ENCODE measurements around the gene CCDC137. TPM values are rescaled to one million over a fixed set of nuclear protein-coding genes. Genes with fewer than 3 reads are reported as not detected.

Gene CCDC137
- total RNA-seq, result 9.5 and 10.8 TPM in 2 replicates

GRCh38 chr17:81666342-81667191 is at the start of gene CCDC137, which contains the start of gene OXLD1:
Gene CCDC137, plus strand, starts transcription at chr17:81666737. Its CDS starts 30 bp downstream, at chr17:81666767.
Gene OXLD1, minus strand, starts transcription at chr17:81666605. Its CDS starts 28 bp downstream, at chr17:81666577.

GRCh38 chr17:81636505-81637288 is 29.8 kb upstream of the CCDC137 start, which contains the start of the genes NPLOC4 and TSPAN10:
Gene NPLOC4, minus strand, starts transcription at chr17:81637112. Its CDS starts 182 bp downstream, at chr17:81636930.
Gene TSPAN10, plus strand, starts transcription at chr17:81637196. Its CDS starts 5,217 bp downstream, at chr17:81642413.

GRCh38 chr17:81656118-81656743 is 10.3 kb upstream of the CCDC137 start, which contains the start of gene PDE6G:
Gene PDE6G, minus strand, starts transcription at chr17:81656542. Its CDS starts 3,237 bp downstream, at chr17:81653305.

GRCh38 chr17:81683584-81684441 is 17.3 kb downstream of the CCDC137 start, which contains the start of the genes ARL16 and HGS:
Gene ARL16, minus strand, starts transcription at chr17:81683797. Its CDS starts 44 bp downstream, at chr17:81683753.
Gene HGS, plus strand, starts transcription at chr17:81684011. Its CDS starts 56 bp downstream, at chr17:81684067.

GRCh38 chr17:81702934-81703746 is 36.6 kb downstream of the CCDC137 start, which contains the start of gene MRPL12:
Gene MRPL12, plus strand, starts transcription at chr17:81703367. Its CDS starts 135 bp downstream, at chr17:81703502.

GRCh38 chr17:81711814-81712467 is 45.4 kb downstream of the CCDC137 start, which contains the start of gene SLC25A10:
Gene SLC25A10, plus strand, starts transcription at chr17:81712284. Its CDS starts 143 bp downstream, at chr17:81712427.

Other genes starting within 250 kb of the CCDC137 start
- 7,050 and 9,517 TPM in 2 replicates for gene ACTG1, start 153.9 kb upstream of the CCDC137 start, total RNA-seq
- gene FSCN2, start 138.4 kb upstream of the CCDC137 start, total RNA-seq, result 0.27 and 0.75 TPM in 2 replicates
- 14.8 and 23.5 TPM in 2 replicates for gene FAAP100, start 114.4 kb upstream of the CCDC137 start, total RNA-seq
- 72.2 and 79.0 TPM in 2 replicates for gene NPLOC4, start 29.6 kb upstream of the CCDC137 start, total RNA-seq
- 0.18 and 0.19 TPM in 2 replicates for gene TSPAN10, start 29.5 kb upstream of the CCDC137 start, total RNA-seq
- gene PDE6G, start 10.2 kb upstream of the CCDC137 start, total RNA-seq, result 0.38 and 0.45 TPM in 2 replicates
- gene OXLD1, start 132 bp upstream of the CCDC137 start, total RNA-seq, result 26.6 and 32.4 TPM in 2 replicates
- gene ARL16, start 17.1 kb downstream of the CCDC137 start, total RNA-seq, result 27.6 and 40.7 TPM in 2 replicates
- gene HGS, start 17.3 kb downstream of the CCDC137 start, total RNA-seq, result 80.8 and 93.5 TPM in 2 replicates
- 8.5 and 14.1 TPM in 2 replicates for gene MRPL12, start 36.6 kb downstream of the CCDC137 start, total RNA-seq
- gene SLC25A10, start 45.5 kb downstream of the CCDC137 start, total RNA-seq, result 10.6 and 22.9 TPM in 2 replicates
- gene GCGR, start 137.4 kb downstream of the CCDC137 start, total RNA-seq, result not detected in 2 replicates
- gene MCRIP1, start 166.6 kb downstream of the CCDC137 start, total RNA-seq, result 114 and 175 TPM in 2 replicates
- gene PPP1R27, start 168.3 kb downstream of the CCDC137 start, total RNA-seq, result not detected in 2 replicates
- gene P4HB, start 193.8 kb downstream of the CCDC137 start, total RNA-seq, result 710 and 947 TPM in 2 replicates
- 103 and 167 TPM in 2 replicates for gene ARHGDIA, start 204.6 kb downstream of the CCDC137 start, total RNA-seq
- 171 and 230 TPM in 2 replicates for gene ALYREF, start 224.8 kb downstream of the CCDC137 start, total RNA-seq
- 187 and 197 TPM in 2 replicates for gene ANAPC11, start 225.0 kb downstream of the CCDC137 start, total RNA-seq
- gene NPB, start 235.5 kb downstream of the CCDC137 start, total RNA-seq, result 0.27 and 0.28 TPM in 2 replicates
- 19.9 and 25.6 TPM in 2 replicates for gene PCYT2, start 244.7 kb downstream of the CCDC137 start, total RNA-seq